Erythroblast (primary cell): Measurements from ENCODE around the gene BTBD16.

Experiments used
- GATA1 ChIP-seq: IDR thresholded peaks from 2 replicates; pipeline ENCODE4 v1.6.1; 2011; ENCODE audit warnings: low read depth, mild to moderate bottlenecking, control low read depth, low read length, moderate library complexity
- POLR2A ChIP-seq: IDR thresholded peaks from 2 replicates; pipeline ENCODE4 v1.6.1; 2011; ENCODE audit warnings: mild to moderate bottlenecking, low read length

GRCh38 chr10:122290833-122291532, 19.9 kb downstream of the BTBD16 start:
- TF ChIP-seq POLR2A, result no peak
- no peak for TF ChIP-seq GATA1
